Ishikawa (cell line): Measurements from ENCODE around the gene PCDH7.

Experiments used
- CEBPB ChIP-seq: IDR thresholded peaks from 2 replicates; pipeline ENCODE4 v1.6.1; 2012
- CREB1 ChIP-seq: IDR thresholded peaks from 2 replicates; pipeline ENCODE4 v1.6.1; 2012; ENCODE audit warnings: low read depth
- EGR1 ChIP-seq: IDR thresholded peaks from 2 replicates; pipeline ENCODE4 v1.6.1; 2012
- EP300 ChIP-seq: IDR thresholded peaks from 2 replicates; pipeline ENCODE4 v1.6.1; 2012; ENCODE audit warnings: borderline replicate concordance
- FOXM1 ChIP-seq: IDR thresholded peaks from 2 replicates; pipeline ENCODE4 v1.6.1; 2012; ENCODE audit warnings: low read depth, borderline replicate concordance
- NFIC ChIP-seq: IDR thresholded peaks from 2 replicates; pipeline ENCODE4 v1.6.1; 2012
- RAD21 ChIP-seq: IDR thresholded peaks from 2 replicates; pipeline ENCODE4 v1.6.1; 2012; ENCODE audit warnings: low read depth
- REST ChIP-seq: IDR thresholded peaks from 2 replicates; pipeline ENCODE4 v1.6.1; 2012; ENCODE audit warnings: low read depth, mild to moderate bottlenecking
- TAF1 ChIP-seq: IDR thresholded peaks from 2 replicates; pipeline ENCODE4 v1.6.1; 2012; ENCODE audit warnings: low read depth, mild to moderate bottlenecking
- TCF12 ChIP-seq: IDR thresholded peaks from 2 replicates; pipeline ENCODE4 v1.6.1; 2012; ENCODE audit warnings: low read depth
- TEAD4 ChIP-seq: IDR thresholded peaks from 2 replicates; pipeline ENCODE4 v1.6.1; 2012
- USF1 ChIP-seq: IDR thresholded peaks from 2 replicates; pipeline ENCODE4 v1.6.1; 2012
- YY1 ChIP-seq: IDR thresholded peaks from 2 replicates; pipeline ENCODE4 v1.6.1; 2012; ENCODE audit warnings: low read depth
- ZBTB7A ChIP-seq: IDR thresholded peaks from 2 replicates; pipeline ENCODE4 v1.6.1; 2012; ENCODE audit warnings: low read depth
- TF ChIP-seq, protein P1 (sequence below): IDR thresholded peaks from 2 replicates; pipeline ENCODE4 v1.6.1; 2012

The PCDH7 gene

GRCh38 chr4:30718641-30719453 lies 1.3 kb upstream of the PCDH7 start:
- TF ChIP-seq RAD21 (no peak), TEAD4 (no peak)

- TF ChIP-seq TCF12 (no peak), TAF1 (no peak), ZBTB7A (no peak)
- TF ChIP-seq, protein P1, sequence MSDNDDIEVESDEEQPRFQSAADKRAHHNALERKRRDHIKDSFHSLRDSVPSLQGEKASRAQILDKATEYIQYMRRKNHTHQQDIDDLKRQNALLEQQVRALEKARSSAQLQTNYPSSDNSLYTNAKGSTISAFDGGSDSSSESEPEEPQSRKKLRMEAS = no peak
These were observed 632 bp upstream of the PCDH7 start for GRCh38 chr4:30719454-30720020.

DNA sequence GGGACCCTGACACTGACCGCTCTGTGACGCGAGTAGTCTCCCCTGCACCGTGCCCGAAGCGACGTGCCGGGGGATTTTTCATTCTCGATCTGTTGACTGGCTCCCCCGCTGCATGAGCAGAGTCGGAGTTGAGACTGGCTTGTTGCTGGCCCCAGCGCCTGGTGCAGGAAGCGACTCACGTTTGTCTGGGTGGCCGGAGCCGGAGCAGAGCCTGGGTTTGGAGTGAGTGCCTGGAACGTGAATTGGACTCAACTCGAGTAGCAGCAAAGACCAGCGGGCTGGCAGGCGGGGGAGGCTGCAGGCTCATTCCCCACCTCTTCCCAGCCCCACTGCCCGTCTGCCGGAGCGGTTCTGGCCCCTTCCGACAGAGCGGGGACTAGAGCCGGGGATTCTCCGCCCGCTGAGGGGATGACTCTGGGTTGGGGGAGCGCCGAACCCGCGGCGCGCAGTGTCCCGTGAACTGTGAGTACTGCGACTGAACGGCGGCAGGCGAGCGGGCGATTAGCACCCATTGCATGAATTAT lies 554 bp downstream of the PCDH7 start:
- no peak for TF ChIP-seq REST

- TF ChIP-seq ZBTB7A = no peak
- TF ChIP-seq TEAD4 = no peak
- TF ChIP-seq FOXM1 = no peak
- no peak for TF ChIP-seq USF1
- TF ChIP-seq, protein P1 = no peak
- no peak for TF ChIP-seq CREB1
These were observed 1.3 kb downstream of the PCDH7 start for GRCh38 chr4:30721185-30722091.

DNA sequence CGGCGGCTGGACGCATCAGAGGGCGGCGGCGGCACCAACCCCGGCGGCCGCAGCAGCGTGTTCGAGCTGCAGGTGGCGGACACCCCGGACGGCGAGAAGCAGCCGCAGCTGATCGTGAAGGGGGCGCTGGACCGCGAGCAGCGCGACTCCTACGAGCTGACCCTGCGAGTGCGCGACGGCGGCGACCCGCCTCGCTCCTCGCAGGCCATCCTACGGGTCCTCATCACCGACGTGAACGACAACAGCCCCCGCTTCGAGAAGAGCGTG lies 1.9 kb downstream of the PCDH7 start:
- no peak for TF ChIP-seq TCF12
- TF ChIP-seq TEAD4 = no peak
- no peak for TF ChIP-seq RAD21
- TF ChIP-seq USF1 = no peak
- no peak for TF ChIP-seq CREB1
- TF ChIP-seq EGR1 = no peak
- TF ChIP-seq NFIC = no peak
- TF ChIP-seq YY1 = no peak
- no peak for TF ChIP-seq CEBPB
- TF ChIP-seq EP300 = no peak
- no peak for TF ChIP-seq TAF1
- no peak for TF ChIP-seq ZBTB7A
- TF ChIP-seq, protein P1 = no peak
- TF ChIP-seq FOXM1 = no peak
- TF ChIP-seq REST = no peak
